SK-N-SH (cell line): ENCODE results near the gene CAMK2D.

Source experiments
- CHD2 ChIP-seq: fragments of 150-350 bp; IDR thresholded peaks from 2 replicates; pipeline ENCODE4 v1.6.1; 2018; ENCODE audit warnings: low read length; ENCODE audit not compliant: partially characterized antibody
- NFIC ChIP-seq: IDR thresholded peaks from 2 replicates; pipeline ENCODE4 v1.4.0; 2012; ENCODE audit warnings: borderline replicate concordance
- POLR2AphosphoS5 ChIP-seq: IDR thresholded peaks from 2 replicates; pipeline ENCODE4 v1.6.1; 2012; ENCODE audit warnings: low read depth, low read length

- TF ChIP-seq CHD2 (no peak), NFIC (no peak), POLR2AphosphoS5 (no peak)
Measured at GRCh38 chr4:113566015-113566795, 195.3 kb downstream of the CAMK2D start.
